Measurements from ENCODE around the gene PDE10A. TPM values are rescaled to one million over a fixed set of nuclear protein-coding genes. Genes with fewer than 3 reads are reported as not detected.
A peak's percentile ranks its signal among the peaks of the same experiment; 100 is the strongest.

Gene PDE10A
- total RNA-seq, 1 experiment from 2014 or later = 0.31 TPM

GRCh38 chr6:165638530-165638929 lies 24.5 kb downstream of the PDE10A start:
- Histone ChIP-seq H3T11ph (ENCODE audit: low read length) (no peak overlapping the region), H3K4me1 (ENCODE audit: insufficient read depth, low read length) (peaks cover 12% of the 10 kb centered on the region; the same call in 1 of the 2 replicates), H4K8ac (replicated peaks; ENCODE audit: insufficient read length, low read depth, low read length) (no peak overlapping the region), H3K27ac (ENCODE audit: insufficient read length, low read depth, low read length) (no peak overlapping the region), H2BK120ac (ENCODE audit: low read depth, low read length, poor library complexity, severe bottlenecking) (no peak overlapping the region), H2AFZ (ENCODE audit: low read length) (no peak overlapping the region), H3K79me2 (ENCODE audit: insufficient read depth, low read length) (no peaks in the 10 kb centered on the region), H3K23ac (ENCODE audit: insufficient read length, low read depth, low read length) (no peak overlapping the region), H2BK5ac (ENCODE audit: insufficient read length, low read length) (no peak overlapping the region), H4K91ac (ENCODE audit: insufficient read length, low read depth, low read length) (no peak overlapping the region), H2AK5ac (ENCODE audit: insufficient read length, low read length) (no peak overlapping the region), H4K5ac (ENCODE audit: insufficient read length, low read depth, low read length) (no peak overlapping the region), H2BK15ac (ENCODE audit: low read depth, low read length) (no peak overlapping the region), H3K4ac (ENCODE audit: low read depth, low read length) (no peak overlapping the region), H3K23me2 (ENCODE audit: insufficient read length, low read depth, low read length, poor library complexity, severe bottlenecking) (no peaks in the 10 kb centered on the region), H3K79me1 (ENCODE audit: insufficient read depth, low read depth, low read length, poor library complexity, severe bottlenecking) (no peaks in the 10 kb centered on the region), H3K18ac (ENCODE audit: insufficient read length, low read depth, low read length) (no peak overlapping the region), H4K20me1 (ENCODE audit: control insufficient read depth, insufficient read depth, insufficient read length) (no peaks in the 10 kb centered on the region), H3K4me2 (ENCODE audit: insufficient read depth, insufficient read length, low read length) (no peak overlapping the region), H3K56ac (ENCODE audit: insufficient read length, low read depth, low read length) (no peak overlapping the region), H3K14ac (ENCODE audit: insufficient read depth, low read length) (no peak overlapping the region), H3K9ac (ENCODE audit: extremely low read depth, insufficient read length, low read length) (no peak overlapping the region), H3K9me3 (ENCODE audit: control insufficient read depth, low read depth, low read length) (no peaks in the 10 kb centered on the region), H2BK12ac (ENCODE audit: insufficient read length, low read depth, low read length) (no peak overlapping the region), H2BK20ac (ENCODE audit: low read depth, low read length, poor library complexity, severe bottlenecking) (no peak overlapping the region), H3K27me3 (ENCODE audit: insufficient read depth, low read length) (no peaks in the 10 kb centered on the region)
- no peaks in the 10 kb centered on the region for H3K9me3 Mint-ChIP-seq
- no CpG with 5 or more reads among the region's 2 CpGs for WGBS (ENCODE audit: extremely low coverage, insufficient read length, low lambda C conversion rate)
- H3K36me3 Mint-ChIP-seq (ENCODE audit: insufficient read depth in 1 of 3, low read depth in 3 of 3) = no peaks in the 10 kb centered on the region
- H3K27ac Mint-ChIP-seq = peak overlapping the region in 1 of 3 experiments; percentile 88; a peak in 2 of 7 replicates
- TF ChIP-seq CTCF (conservative IDR thresholded peaks at IDR 0.05) = no peak
- peaks cover 38 to 48% of the 10 kb centered on the region in 2 experiments for H3K4me1 Mint-ChIP-seq
- peaks cover 11% of the 10 kb centered on the region for H3K27me3 Mint-ChIP-seq (ENCODE audit: low read depth)
- no peak for DNase-seq
- H3K4me3 Mint-ChIP-seq = 0 out of 5 replicates have a peak overlapping the region, but pooled peaks of 1 of the 2 experiments have one; percentile 15

Measured in H9 (cell line).